C1 segment of cervical spinal cord (tissue), 14 donors: ENCODE measurements around the gene NFIA.
A peak's percentile ranks its signal among the peaks of the same experiment; 100 is the strongest.

Experiments
- DNase-seq, 14 donors: peaks; one replicate each; lab custom pipeline; 2025; lab: John Stamatoyannopoulos, UW

The NFIA gene

DNA sequence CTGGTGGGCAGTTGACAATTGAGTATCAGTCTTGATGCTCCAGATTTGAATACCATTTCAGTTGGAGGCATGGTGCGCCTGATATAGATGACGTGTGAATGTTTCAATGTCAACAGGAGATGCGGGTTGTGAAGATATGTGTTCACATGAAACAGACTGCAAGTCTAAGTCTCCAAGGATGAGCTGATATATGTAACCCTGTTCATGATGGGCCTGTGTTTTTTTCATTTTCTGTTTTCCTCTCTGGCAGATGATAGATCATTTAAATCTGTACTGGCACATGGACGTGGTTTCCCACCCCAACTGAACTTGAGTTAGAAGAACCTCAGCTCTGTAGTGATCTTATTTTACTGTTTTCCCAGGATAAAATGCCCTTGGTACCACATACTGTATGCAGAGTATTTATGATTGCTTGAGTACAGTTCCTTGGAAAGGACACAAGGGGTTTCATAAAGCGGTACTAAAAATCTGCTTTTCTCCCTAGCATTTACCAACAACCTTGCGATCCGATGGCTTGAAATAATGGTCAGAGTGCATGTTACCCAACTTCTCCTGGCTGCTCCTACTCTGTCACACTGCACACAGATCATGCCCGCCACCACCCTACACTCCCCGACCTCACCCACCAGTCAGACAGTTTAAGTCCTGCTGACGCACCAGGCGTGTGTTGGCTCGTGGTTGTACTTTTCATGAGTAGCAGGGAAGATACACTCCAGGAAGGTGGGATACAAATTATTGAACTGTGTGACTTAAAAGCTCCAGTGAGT is 131.1 kb downstream of the NFIA start:
- no peak for DNase-seq

DNA sequence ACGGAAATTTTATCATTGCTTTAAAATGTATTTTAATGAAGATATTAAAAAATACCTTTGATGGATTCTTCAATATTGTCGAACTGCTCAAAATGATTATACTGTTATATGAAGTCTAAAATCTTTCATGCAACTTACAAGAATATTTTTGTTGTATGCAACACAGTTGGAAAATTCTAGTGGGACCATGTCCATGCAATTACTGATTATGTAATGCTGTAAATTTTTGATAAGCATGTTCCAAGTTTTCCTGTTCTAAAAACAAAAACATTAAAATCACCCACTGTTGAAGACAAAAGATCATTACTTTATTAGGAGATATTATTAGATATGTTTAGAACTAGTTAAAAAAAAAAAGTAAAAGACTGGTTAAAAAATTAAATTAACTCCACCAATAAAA is 132.8 kb downstream of the NFIA start:
- no peak for DNase-seq

- DNase-seq, result no peak
These were observed 133.4 kb downstream of the NFIA start for GRCh38 chr1:61215676-61216289.

DNA sequence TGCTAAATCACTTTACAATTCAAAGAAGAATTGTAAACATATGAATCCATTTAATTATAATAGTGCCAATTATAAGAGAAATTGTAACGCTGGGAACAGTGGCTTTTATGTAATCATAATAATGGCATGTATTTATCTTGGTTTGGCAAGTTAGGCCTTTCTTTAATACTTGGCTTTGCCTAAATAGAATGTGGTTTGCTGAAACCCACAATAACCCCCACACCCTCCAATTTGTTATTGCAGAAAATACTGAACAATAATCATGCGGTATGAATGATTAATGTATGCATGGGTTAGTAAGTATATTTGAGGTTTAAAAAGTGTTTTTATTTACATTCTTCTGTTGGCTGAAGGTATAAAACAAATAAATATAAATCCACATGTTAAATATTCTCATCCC is 138.2 kb downstream of the NFIA start:
- DNase-seq, result no peak

DNA sequence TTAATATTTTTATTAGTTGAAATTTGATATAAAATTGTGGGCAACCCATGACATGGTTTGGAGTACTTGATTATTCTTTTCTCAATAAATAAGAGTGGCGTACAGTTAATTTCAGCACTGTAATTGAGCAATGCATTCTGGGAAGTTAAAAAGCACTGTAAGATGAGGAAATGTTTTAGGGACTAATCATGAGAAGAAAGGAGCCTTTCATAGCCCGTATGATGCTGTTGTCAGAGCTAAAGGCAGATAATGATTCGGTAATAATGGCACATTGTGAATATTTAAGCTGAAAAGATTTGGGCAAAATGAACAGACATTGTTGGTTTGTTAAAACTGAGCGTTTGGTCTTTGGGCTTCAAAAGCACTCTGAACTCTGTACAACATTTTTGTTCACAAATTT is 139.3 kb downstream of the NFIA start:
- DNase-seq, result no peak

GRCh38 chr1:61222240-61222639 is 139.9 kb downstream of the NFIA start:
- no peak for DNase-seq

DNA sequence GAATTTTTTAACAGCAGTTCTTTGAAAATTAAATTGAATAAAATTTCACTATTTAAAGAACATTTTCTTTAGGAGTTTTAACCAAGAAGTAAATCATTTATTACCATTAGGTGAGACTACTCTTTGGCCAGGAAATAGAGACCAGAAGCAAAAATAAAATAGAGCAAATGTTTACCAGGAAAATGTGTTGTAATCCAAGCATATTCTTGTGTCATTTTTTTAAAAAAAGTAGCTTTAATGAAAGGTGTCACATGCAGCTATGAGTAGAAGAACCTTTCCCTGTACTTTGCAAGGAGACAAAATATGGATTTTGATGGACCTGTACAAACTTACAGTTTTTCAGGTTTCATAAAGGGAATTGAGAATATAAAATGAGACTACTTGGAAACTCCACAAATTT is 140.8 kb downstream of the NFIA start:
- no peak for DNase-seq

- DNase-seq, result no peak
These were observed 142.2 kb downstream of the NFIA start for GRCh38 chr1:61224609-61225008.

DNA sequence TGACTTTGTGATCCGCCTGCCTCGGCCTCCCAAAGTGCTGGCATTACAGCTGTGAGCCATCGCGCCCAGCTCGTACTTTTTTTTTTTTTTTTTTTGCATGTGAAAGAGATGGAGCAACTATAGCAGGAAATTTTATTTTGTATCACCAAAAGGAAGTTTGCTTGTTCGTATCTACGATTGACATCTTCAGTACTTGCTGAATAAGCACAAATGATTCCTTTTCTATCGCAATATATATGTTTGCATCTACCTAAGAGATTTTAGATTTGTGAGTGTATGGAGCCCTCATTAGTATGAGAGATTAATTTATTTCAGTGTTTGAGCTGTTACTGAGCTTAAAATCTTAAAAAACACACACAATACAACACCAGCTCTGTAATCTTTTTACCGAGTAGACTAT is 143.1 kb downstream of the NFIA start:
- no peak for DNase-seq

- peak in 2 of 14 donors; percentile 39 to 89 for DNase-seq
These were observed 144.6 kb downstream of the NFIA start for GRCh38 chr1:61226791-61227567.

- no peak for DNase-seq
These were observed 145.6 kb downstream of the NFIA start for GRCh38 chr1:61227857-61228550.

DNA sequence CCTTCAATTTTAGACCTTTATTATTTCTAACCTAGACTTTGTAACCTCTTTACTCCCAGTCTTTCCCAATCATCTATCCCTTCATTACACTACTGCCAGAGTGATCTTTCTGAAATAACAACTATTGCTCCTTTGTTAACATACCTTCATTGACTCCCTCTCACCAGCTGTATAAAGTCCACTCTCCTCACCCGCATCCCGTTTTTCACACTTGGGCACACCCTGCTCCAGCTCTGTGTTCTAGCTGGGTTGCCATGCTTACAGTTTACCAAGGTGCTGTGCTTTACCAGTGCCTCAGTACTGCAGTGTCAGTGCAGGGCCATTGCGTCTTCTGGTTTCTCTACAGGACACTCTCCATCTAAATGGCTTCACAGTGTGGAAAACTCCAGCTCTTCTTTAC is 148.2 kb downstream of the NFIA start:
- no peak for DNase-seq

DNA sequence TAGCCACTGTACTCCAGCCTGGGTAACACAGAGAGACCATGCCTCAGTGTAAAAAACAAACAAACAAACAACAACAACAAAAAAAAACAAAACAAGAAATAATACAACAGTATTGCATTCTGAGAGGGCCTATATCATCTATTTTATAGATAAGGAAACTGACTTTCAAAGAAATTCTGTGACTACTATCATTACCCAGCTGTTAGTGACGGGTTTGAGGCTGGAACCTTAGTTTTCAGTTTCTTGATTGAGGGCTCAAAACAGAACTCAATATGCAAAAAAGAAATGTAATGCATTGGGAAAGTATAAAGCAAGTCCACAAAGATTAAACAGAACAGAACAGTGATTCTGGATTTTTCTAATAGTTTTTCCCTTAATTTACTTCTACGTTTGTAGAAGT is 149.4 kb downstream of the NFIA start:
- DNase-seq, result no peak

GRCh38 chr1:61233121-61233660 is 150.8 kb downstream of the NFIA start:
- no peak for DNase-seq

DNA sequence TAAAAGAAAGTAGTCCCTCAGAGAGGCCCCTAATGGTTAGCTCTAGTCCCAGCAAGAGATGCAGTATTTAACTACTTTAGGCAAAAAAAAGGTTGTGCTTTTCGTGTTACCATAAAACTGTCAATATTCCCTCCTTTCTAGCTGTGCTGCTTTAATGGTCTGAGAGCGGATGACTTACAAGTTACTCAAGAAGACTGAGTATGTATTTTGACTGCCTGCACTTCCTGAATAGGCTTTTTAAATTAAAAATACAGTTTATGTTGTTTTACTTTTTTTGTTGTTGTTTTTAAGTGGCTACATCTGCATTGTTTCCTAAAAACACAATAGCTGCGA is 152.2 kb downstream of the NFIA start:
- DNase-seq, result no peak

DNA sequence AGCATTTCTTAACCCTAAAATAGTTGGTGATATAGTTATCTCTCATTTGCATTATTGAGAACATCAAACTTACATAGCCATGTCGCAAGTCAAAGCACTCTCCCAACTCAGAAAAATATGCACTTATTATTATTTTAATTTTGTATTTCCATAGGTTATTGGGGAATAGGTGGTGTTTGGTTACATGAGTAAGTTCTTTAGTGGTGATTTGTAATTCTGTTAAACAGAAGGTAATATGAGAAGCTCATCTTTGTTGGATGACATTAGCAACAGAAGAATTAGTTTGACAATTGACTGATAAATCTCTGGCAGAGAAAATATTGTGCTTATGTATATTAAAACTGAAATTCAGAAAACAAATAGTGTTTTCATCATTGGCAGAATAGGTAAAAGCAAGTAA is 154.8 kb downstream of the NFIA start:
- no peak for DNase-seq

DNA sequence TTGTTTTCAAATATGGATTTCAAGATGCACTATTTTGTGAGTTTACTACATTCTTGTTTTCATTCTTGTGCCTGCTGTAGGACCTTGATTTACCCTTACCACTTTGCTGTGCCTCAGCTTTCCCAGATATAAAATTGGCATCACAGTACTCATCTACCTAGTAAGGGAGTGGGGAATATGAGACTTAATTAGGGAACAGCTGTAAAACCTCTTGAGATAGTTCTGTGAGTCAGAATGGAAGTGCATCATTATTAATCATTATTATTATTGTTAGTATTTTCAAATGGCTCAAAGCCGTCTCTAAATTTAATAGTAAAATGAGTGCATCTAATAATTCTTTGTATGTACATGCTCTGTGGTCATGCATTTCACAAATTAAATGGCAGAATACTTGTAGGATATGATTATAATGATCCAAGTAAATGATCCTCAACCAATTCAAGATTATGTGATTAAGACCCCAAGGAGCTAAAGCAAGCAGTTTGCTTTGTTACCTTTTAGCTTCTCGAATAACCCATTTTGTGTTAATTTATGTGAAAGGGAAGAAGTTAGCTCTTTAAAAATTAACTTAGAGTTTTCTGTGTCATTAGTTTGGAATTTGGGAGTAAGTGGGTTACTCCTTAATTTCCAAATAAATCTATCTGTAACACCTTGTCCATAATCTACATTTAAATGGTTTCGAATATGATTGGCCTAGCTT is 155.4 kb downstream of the NFIA start:
- no peak for DNase-seq

DNA sequence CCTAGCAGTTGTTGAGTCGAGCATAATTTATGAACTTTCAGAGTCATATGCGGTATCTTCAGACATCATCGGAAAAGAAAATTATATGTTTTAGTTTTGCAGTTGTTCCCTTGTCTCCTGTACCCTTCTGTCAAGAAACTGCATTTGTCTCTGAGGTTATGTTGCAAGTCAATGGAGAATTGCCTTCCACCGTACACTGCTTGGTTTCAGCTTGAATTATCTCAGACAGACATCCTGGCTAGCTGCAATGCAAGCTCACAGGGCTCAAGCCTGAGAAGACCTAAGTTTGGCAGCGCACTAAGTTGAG is 156.0 kb downstream of the NFIA start:
- no peak for DNase-seq

DNA sequence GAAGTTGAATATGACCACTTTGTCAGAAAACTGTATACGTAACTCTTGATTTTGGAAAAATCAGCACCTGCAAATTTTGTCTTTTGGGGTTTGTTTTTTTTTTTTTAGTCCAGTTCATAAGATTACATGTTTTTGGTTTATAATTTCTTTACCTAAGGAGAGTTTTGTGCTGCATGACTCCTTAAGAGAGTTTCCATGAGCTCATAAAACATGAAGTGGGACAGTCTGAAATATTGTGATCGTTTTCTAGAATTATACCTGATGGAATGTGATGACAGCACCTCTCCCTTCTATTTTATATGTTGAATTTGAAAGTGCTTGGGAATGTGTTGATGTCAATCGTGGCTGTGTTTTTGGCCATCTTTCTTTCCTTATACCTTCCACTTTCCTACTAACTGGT is 158.5 kb downstream of the NFIA start:
- no peak for DNase-seq

GRCh38 chr1:61241411-61241838 is 159.1 kb downstream of the NFIA start:
- peak in 6 of 14 donors; percentile 14 to 87 (median 32) for DNase-seq

DNA sequence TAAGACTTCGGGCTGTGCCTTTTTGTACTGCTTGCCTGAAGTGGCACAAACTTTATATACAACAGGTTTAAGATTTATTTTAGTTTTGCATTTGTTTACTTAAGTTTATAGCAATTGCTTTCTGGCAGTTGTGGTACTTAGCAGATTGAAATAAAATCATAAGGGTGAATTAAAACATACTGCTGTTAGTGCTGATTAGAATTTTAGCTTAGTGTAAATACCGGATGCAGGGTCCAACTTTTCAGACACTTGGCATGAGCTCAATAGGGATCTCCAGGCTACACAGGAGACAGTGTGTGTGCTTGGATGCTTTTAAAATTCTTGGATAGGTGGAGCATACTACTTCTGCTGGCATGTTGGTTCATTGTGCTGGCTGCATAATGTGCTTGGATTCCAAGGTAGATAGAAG is 159.6 kb downstream of the NFIA start:
- peak in 1 of 14 donors; percentile 73 for DNase-seq
